H1 (cell line): ENCODE data around the gene EMP2.

Source experiments
- EP300 ChIP-seq, 2 experiments: IDR thresholded peaks; 1 replicate in 1 of 2; 2 replicates in 1 of 2; pipeline ENCODE4 v1.6.1; 2011 to 2012; ENCODE audit warnings: low read depth in 2 of 2, low read length in 2 of 2, mild to moderate bottlenecking in 2 of 2, borderline replicate concordance in 1 of 2, inconsistent platforms in 1 of 2, moderate library complexity in 1 of 2
- EZH2 ChIP-seq: fragments of 200-600 bp; sonication (generic); IDR thresholded peaks from 2 replicates; pipeline ENCODE4 v1.7.1; 2012; ENCODE audit warnings: low read depth, mild to moderate bottlenecking, moderate library complexity, low read length, inconsistent platforms; ENCODE audit not compliant: severe bottlenecking
- JUN ChIP-seq: IDR thresholded peaks from 2 replicates; pipeline ENCODE4 v1.6.1; 2011; ENCODE audit warnings: low read depth, mild to moderate bottlenecking, improper control_type of control experiment, low read length
- KDM5A ChIP-seq: fragments of 200-600 bp; IDR thresholded peaks from 2 replicates; pipeline ENCODE4 v1.7.1; 2012; ENCODE audit warnings: mild to moderate bottlenecking, low read length, inconsistent platforms, mixed read lengths
- MAFK ChIP-seq: IDR thresholded peaks from 2 replicates; pipeline ENCODE4 v1.6.1; 2012; ENCODE audit warnings: low read depth, mild to moderate bottlenecking, improper control_type of control experiment, low read length
- POLR2A ChIP-seq, 2 experiments: IDR thresholded peaks; 1 replicate in 1 of 2; 2 replicates in 1 of 2; pipeline ENCODE4 v1.6.1; 2011; ENCODE audit warnings: low read depth in 2 of 2, low read length in 2 of 2, mild to moderate bottlenecking in 2 of 2; ENCODE audit errors: control extremely low read depth in 1 of 2
- POLR2AphosphoS5 ChIP-seq: IDR thresholded peaks from 2 replicates; pipeline ENCODE4 v1.6.1; 2011; ENCODE audit warnings: low read depth, low read length
- RBBP5 ChIP-seq: IDR thresholded peaks from 2 replicates; pipeline ENCODE4 v1.7.1; 2012; ENCODE audit warnings: low read depth, mild to moderate bottlenecking, inconsistent platforms, low read length, moderate library complexity, borderline replicate concordance
- RFX5 ChIP-seq: IDR thresholded peaks from 2 replicates; pipeline ENCODE4 v1.6.1; 2011; ENCODE audit warnings: low read depth, low read length, improper control_type of control experiment, borderline replicate concordance
- SP2 ChIP-seq: IDR thresholded peaks from 2 replicates; pipeline ENCODE4 v1.6.1; 2012; ENCODE audit warnings: mild to moderate bottlenecking, low read length, inconsistent platforms
- SUZ12 ChIP-seq: fragments of 200-600 bp; sonication (generic); IDR thresholded peaks from 2 replicates; pipeline ENCODE4 v1.6.1; 2012; ENCODE audit warnings: mild to moderate bottlenecking, inconsistent platforms, low read length, moderate library complexity, mixed read lengths
- TF ChIP-seq, protein P1 (sequence below), 3 experiments: IDR thresholded peaks; 1 replicate in 2 of 3; 2 replicates in 1 of 3; pipeline versions ENCODE4 v1.5.1 to v1.6.1; 2011; ENCODE audit warnings: low read length in 3 of 3, mild to moderate bottlenecking in 3 of 3, inconsistent platforms in 2 of 3, low read depth in 1 of 3, moderate library complexity in 1 of 3; ENCODE audit not compliant: insufficient read depth in 1 of 3; ENCODE audit errors: control extremely low read depth in 1 of 3
- TF ChIP-seq, protein P2 (sequence below): IDR thresholded peaks from 2 replicates; pipeline ENCODE4 v1.6.1; 2012; ENCODE audit warnings: low read length, inconsistent platforms

DNA sequence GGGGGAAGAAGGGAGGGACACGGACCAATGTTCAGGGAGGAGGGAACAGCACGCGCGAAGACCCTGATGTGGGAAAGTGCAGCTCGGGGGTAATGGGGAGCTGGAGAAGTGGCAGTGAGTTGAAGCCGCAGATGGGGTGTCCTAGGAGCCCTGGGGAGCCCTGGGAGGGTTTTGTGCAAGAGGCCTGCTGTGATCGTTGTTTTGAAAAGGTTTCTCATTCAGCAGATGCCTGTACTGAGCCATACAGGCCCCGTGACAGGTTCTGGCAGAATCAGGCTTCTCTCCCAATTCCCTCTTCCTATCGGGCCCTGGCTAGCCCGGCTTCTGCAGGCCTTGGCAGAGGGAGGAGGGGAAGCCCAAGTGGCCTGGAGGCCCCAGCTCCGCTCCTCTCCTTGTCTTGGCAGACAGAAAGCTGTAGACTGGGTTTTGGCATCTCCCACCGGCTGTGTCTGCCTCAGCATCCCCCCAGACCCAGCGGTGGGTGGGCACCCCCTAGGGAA, 38.4 kb upstream of the EMP2 start:
- TF ChIP-seq, protein P1, sequence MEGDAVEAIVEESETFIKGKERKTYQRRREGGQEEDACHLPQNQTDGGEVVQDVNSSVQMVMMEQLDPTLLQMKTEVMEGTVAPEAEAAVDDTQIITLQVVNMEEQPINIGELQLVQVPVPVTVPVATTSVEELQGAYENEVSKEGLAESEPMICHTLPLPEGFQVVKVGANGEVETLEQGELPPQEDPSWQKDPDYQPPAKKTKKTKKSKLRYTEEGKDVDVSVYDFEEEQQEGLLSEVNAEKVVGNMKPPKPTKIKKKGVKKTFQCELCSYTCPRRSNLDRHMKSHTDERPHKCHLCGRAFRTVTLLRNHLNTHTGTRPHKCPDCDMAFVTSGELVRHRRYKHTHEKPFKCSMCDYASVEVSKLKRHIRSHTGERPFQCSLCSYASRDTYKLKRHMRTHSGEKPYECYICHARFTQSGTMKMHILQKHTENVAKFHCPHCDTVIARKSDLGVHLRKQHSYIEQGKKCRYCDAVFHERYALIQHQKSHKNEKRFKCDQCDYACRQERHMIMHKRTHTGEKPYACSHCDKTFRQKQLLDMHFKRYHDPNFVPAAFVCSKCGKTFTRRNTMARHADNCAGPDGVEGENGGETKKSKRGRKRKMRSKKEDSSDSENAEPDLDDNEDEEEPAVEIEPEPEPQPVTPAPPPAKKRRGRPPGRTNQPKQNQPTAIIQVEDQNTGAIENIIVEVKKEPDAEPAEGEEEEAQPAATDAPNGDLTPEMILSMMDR (IDR thresholded peaks at IDR 0.05; ENCODE audit: control extremely low read depth in 1 of 3, insufficient read depth in 1 of 3, low read depth in 1 of 3, low read length in 3 of 3), result no peak
- TF ChIP-seq RBBP5 (no peak), EP300 (IDR thresholded peaks at IDR 0.05; ENCODE audit: borderline replicate concordance in 1 of 2, low read depth in 2 of 2, low read length in 2 of 2) (no peak), EZH2 (no peak), SUZ12 (no peak), KDM5A (no peak), SP2 (no peak), JUN (no peak), POLR2A (IDR thresholded peaks at IDR 0.05; ENCODE audit: control extremely low read depth in 1 of 2, low read depth in 2 of 2, low read length in 2 of 2) (no peak), MAFK (no peak), RFX5 (no peak), POLR2AphosphoS5 (no peak)
- TF ChIP-seq, protein P2, sequence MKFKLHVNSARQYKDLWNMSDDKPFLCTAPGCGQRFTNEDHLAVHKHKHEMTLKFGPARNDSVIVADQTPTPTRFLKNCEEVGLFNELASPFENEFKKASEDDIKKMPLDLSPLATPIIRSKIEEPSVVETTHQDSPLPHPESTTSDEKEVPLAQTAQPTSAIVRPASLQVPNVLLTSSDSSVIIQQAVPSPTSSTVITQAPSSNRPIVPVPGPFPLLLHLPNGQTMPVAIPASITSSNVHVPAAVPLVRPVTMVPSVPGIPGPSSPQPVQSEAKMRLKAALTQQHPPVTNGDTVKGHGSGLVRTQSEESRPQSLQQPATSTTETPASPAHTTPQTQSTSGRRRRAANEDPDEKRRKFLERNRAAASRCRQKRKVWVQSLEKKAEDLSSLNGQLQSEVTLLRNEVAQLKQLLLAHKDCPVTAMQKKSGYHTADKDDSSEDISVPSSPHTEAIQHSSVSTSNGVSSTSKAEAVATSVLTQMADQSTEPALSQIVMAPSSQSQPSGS, result no peak
